ENCODE results near the gene ARMCX2. TPM values are rescaled to one million over a fixed set of nuclear protein-coding genes. Genes with fewer than 3 reads are reported as not detected.
"Not testable (repeated sequence)": the region's sequence is repeated elsewhere in the genome, so short reads cannot be mapped to it uniquely, and the experiment has no call there.

Gene ARMCX2
- total RNA-seq, 1 donor from 2014 or later, result 84.0 TPM

DNA sequence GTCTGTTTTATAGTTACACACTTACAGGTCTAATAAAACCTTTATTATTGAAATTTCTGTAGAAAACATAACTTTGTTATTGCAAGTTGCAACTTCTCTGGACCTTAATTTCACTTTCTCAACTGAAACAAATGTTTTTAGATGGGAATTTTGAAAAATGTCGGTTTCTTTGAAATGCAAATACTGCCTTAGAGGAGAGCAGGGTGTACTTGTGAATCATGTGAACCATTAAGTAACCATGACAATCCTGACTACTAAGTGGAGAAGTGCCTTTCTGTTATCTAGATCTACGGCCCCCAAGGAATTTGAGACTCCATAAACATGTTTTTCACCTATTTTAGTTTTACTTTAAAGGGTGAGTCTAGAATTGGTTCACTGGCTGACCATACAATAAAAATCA lies 8.5 kb upstream of the ARMCX2 start:
- no peaks in the 10 kb centered on the region for H3K36me3 ChIP-seq (ENCODE audit: control insufficient read depth in 3 of 3, insufficient read depth in 3 of 3, low read length in 3 of 3)
- H3K9ac ChIP-seq (ENCODE audit: low read depth in 1 of 3, low read length in 3 of 3), result no peak overlapping the region
- H3K27me3 ChIP-seq (ENCODE audit: control insufficient read depth in 3 of 3, insufficient read depth in 3 of 3, low read length in 3 of 3), result no peaks in the 10 kb centered on the region
- H3K4me1 ChIP-seq (ENCODE audit: control insufficient read depth in 3 of 3, insufficient read depth in 3 of 3, low read length in 3 of 3), result no peaks in the 10 kb centered on the region
- no peaks in the 10 kb centered on the region for H3K9me3 ChIP-seq (ENCODE audit: control insufficient read depth in 3 of 3, low read length in 3 of 3)
- H3K4me3 ChIP-seq (ENCODE audit: low read length in 3 of 3), result no peak overlapping the region
- H3K27ac ChIP-seq (ENCODE audit: low read depth, low read length), result no peak overlapping the region

GRCh38 chrX:101658661-101659491 lies 774 bp downstream of the ARMCX2 start:
- Histone ChIP-seq H3K27me3 (ENCODE audit: control insufficient read depth in 3 of 3, insufficient read depth in 3 of 3, low read length in 3 of 3) (no peaks in the 10 kb centered on the region), H3K4me3 (ENCODE audit: low read length in 3 of 3) (peak overlapping the region; percentile 75 to 81 (median 80)), H3K9ac (ENCODE audit: low read depth in 1 of 3, low read length in 3 of 3) (peak overlapping the region; percentile 53 to 79 (median 65)), H3K4me1 (ENCODE audit: control insufficient read depth in 3 of 3, insufficient read depth in 3 of 3, low read length in 3 of 3) (no peaks in the 10 kb centered on the region), H3K9me3 (ENCODE audit: control insufficient read depth in 3 of 3, low read length in 3 of 3) (no peaks in the 10 kb centered on the region), H3K36me3 (ENCODE audit: control insufficient read depth in 3 of 3, insufficient read depth in 3 of 3, low read length in 3 of 3) (peaks cover 0 to 2% (median 0%) of the 10 kb centered on the region in 3 donors), H3K27ac (ENCODE audit: low read depth, low read length) (peak overlapping the region; percentile 27)

GRCh38 chrX:101657495-101657894 lies 2.2 kb downstream of the ARMCX2 start:
- Histone ChIP-seq H3K27me3 (ENCODE audit: control insufficient read depth in 3 of 3, insufficient read depth in 3 of 3, low read length in 3 of 3) (no peaks in the 10 kb centered on the region), H3K36me3 (ENCODE audit: control insufficient read depth in 3 of 3, insufficient read depth in 3 of 3, low read length in 3 of 3) (peaks cover 0 to 2% (median 0%) of the 10 kb centered on the region in 3 donors), H3K9me3 (ENCODE audit: control insufficient read depth in 3 of 3, low read length in 3 of 3) (no peaks in the 10 kb centered on the region), H3K4me3 (ENCODE audit: low read length in 3 of 3) (no peak overlapping the region), H3K27ac (ENCODE audit: low read depth, low read length) (no peak overlapping the region), H3K4me1 (ENCODE audit: control insufficient read depth in 3 of 3, insufficient read depth in 3 of 3, low read length in 3 of 3) (no peaks in the 10 kb centered on the region), H3K9ac (ENCODE audit: low read depth in 1 of 3, low read length in 3 of 3) (no peak overlapping the region)

GRCh38 chrX:101656817-101657216 lies 2.8 kb downstream of the ARMCX2 start:
- Histone ChIP-seq H3K4me3 (ENCODE audit: low read length in 3 of 3) (no peak overlapping the region), H3K36me3 (ENCODE audit: control insufficient read depth in 3 of 3, insufficient read depth in 3 of 3, low read length in 3 of 3) (peaks cover 0 to 2% (median 0%) of the 10 kb centered on the region in 3 donors), H3K9ac (ENCODE audit: low read depth in 1 of 3, low read length in 3 of 3) (no peak overlapping the region), H3K27me3 (ENCODE audit: control insufficient read depth in 3 of 3, insufficient read depth in 3 of 3, low read length in 3 of 3) (no peaks in the 10 kb centered on the region), H3K27ac (ENCODE audit: low read depth, low read length) (no peak overlapping the region), H3K9me3 (ENCODE audit: control insufficient read depth in 3 of 3, low read length in 3 of 3) (no peaks in the 10 kb centered on the region), H3K4me1 (ENCODE audit: control insufficient read depth in 3 of 3, insufficient read depth in 3 of 3, low read length in 3 of 3) (no peaks in the 10 kb centered on the region)

DNA sequence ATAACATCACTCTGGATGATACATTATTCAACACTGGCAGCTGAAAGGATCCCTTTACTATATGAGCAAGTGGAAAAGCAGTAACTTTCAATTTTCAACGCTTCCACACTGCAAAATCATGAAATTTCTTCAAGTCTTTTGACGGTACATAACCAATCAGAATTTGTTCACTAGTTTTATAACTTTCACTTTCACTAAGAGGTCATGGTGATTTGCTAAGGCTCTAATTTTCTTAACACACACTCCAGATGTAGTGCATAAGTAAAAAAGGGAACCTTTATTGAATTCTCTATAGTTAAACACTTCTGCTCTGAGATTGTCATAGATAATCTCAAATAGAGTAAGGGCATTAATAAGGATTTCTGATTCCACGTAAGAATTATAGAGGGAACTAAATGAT lies 4.1 kb downstream of the ARMCX2 start:
- no peak overlapping the region for H3K9ac ChIP-seq (ENCODE audit: low read depth in 1 of 3, low read length in 3 of 3)
- H3K9me3 ChIP-seq (ENCODE audit: control insufficient read depth in 3 of 3, low read length in 3 of 3), result no peaks in the 10 kb centered on the region
- H3K36me3 ChIP-seq (ENCODE audit: control insufficient read depth in 3 of 3, insufficient read depth in 3 of 3, low read length in 3 of 3), result peaks cover 0 to 2% (median 0%) of the 10 kb centered on the region in 3 donors
- H3K27ac ChIP-seq (ENCODE audit: low read depth, low read length), result no peak overlapping the region
- H3K4me1 ChIP-seq (ENCODE audit: control insufficient read depth in 3 of 3, insufficient read depth in 3 of 3, low read length in 3 of 3), result no peaks in the 10 kb centered on the region
- H3K27me3 ChIP-seq (ENCODE audit: control insufficient read depth in 3 of 3, insufficient read depth in 3 of 3, low read length in 3 of 3), result no peaks in the 10 kb centered on the region
- H3K4me3 ChIP-seq (ENCODE audit: low read length in 3 of 3), result no peak overlapping the region

DNA sequence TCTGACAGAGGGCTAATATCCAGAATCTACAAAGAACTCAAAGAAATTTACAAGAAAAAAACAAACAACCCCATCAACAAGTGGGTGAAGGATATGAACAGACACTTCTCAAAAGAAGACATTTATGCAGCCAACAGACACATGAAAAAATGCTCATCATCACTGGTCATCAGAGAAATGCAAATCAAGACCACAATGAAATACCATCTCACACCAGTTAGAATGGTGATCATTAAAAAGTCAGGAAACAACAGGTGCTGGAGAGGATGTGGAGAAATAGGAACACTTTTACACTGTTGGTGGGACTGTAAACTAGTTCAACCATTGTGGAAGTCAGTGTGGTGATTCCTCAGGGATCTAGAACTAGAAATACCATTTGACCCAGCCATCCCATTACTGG lies 11.9 kb downstream of the ARMCX2 start:
- not testable (repeated sequence) for H3K9me3 ChIP-seq (ENCODE audit: control insufficient read depth in 3 of 3, low read length in 3 of 3); H3K4me3 ChIP-seq (ENCODE audit: low read length in 3 of 3); H3K4me1 ChIP-seq (ENCODE audit: control insufficient read depth in 3 of 3, insufficient read depth in 3 of 3, low read length in 3 of 3); H3K9ac ChIP-seq (ENCODE audit: low read depth in 1 of 3, low read length in 3 of 3); H3K36me3 ChIP-seq (ENCODE audit: control insufficient read depth in 3 of 3, insufficient read depth in 3 of 3, low read length in 3 of 3); H3K27me3 ChIP-seq (ENCODE audit: control insufficient read depth in 3 of 3, insufficient read depth in 3 of 3, low read length in 3 of 3); H3K27ac ChIP-seq (ENCODE audit: low read depth, low read length)

- no peak overlapping the region for H3K9ac ChIP-seq (ENCODE audit: low read depth in 1 of 3, low read length in 3 of 3)
- no peak overlapping the region for H3K4me3 ChIP-seq (ENCODE audit: low read length in 3 of 3)
- H3K9me3 ChIP-seq (ENCODE audit: control insufficient read depth in 3 of 3, low read length in 3 of 3), result no peaks in the 10 kb centered on the region
- peaks cover 0 to 2% (median 0%) of the 10 kb centered on the region in 3 donors for H3K4me1 ChIP-seq (ENCODE audit: control insufficient read depth in 3 of 3, insufficient read depth in 3 of 3, low read length in 3 of 3)
- H3K27me3 ChIP-seq (ENCODE audit: control insufficient read depth in 3 of 3, insufficient read depth in 3 of 3, low read length in 3 of 3), result no peaks in the 10 kb centered on the region
- H3K36me3 ChIP-seq (ENCODE audit: control insufficient read depth in 3 of 3, insufficient read depth in 3 of 3, low read length in 3 of 3), result no peaks in the 10 kb centered on the region
- H3K27ac ChIP-seq (ENCODE audit: low read depth, low read length), result no peak overlapping the region
These were observed 17.6 kb downstream of the ARMCX2 start for GRCh38 chrX:101642093-101642492.

- Histone ChIP-seq H3K9ac (ENCODE audit: low read depth in 1 of 3, low read length in 3 of 3) (no peak overlapping the region), H3K36me3 (ENCODE audit: control insufficient read depth in 3 of 3, insufficient read depth in 3 of 3, low read length in 3 of 3) (no peaks in the 10 kb centered on the region), H3K27ac (ENCODE audit: low read depth, low read length) (no peak overlapping the region), H3K4me1 (ENCODE audit: control insufficient read depth in 3 of 3, insufficient read depth in 3 of 3, low read length in 3 of 3) (peaks cover 0 to 2% (median 0%) of the 10 kb centered on the region in 3 donors), H3K27me3 (ENCODE audit: control insufficient read depth in 3 of 3, insufficient read depth in 3 of 3, low read length in 3 of 3) (no peaks in the 10 kb centered on the region), H3K9me3 (ENCODE audit: control insufficient read depth in 3 of 3, low read length in 3 of 3) (no peaks in the 10 kb centered on the region), H3K4me3 (ENCODE audit: low read length in 3 of 3) (no peak overlapping the region)
These were observed 20.1 kb downstream of the ARMCX2 start for GRCh38 chrX:101639583-101639982.

DNA sequence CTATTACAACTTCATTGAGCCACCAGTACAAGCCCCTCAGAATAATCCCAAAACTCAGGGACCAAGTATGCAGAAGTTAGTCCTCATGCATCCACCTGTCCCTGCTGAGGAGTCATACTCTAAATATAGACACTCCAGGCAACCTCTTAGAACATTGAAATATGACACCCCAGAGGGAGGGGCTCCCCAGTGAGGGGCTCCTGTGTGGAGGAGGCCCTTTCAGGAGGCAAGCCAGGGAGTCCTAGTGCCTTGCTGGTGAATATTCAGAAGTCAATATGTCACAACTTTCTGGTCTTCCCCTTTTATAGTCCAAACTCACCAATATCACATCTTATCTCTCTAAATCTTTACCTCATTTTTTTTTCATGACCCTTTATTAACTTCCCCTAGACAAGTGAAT lies 40.3 kb downstream of the ARMCX2 start:
- Histone ChIP-seq H3K9ac (ENCODE audit: low read depth in 1 of 3, low read length in 3 of 3) (no peak overlapping the region), H3K36me3 (ENCODE audit: control insufficient read depth in 3 of 3, insufficient read depth in 3 of 3, low read length in 3 of 3) (peaks cover 0 to 3% (median 2%) of the 10 kb centered on the region in 3 donors), H3K4me3 (ENCODE audit: low read length in 3 of 3) (no peak overlapping the region), H3K27ac (ENCODE audit: low read depth, low read length) (peak overlapping the region; percentile 49), H3K27me3 (ENCODE audit: control insufficient read depth in 3 of 3, insufficient read depth in 3 of 3, low read length in 3 of 3) (no peaks in the 10 kb centered on the region), H3K4me1 (ENCODE audit: control insufficient read depth in 3 of 3, insufficient read depth in 3 of 3, low read length in 3 of 3) (peaks cover 9 to 14% (median 13%) of the 10 kb centered on the region in 3 donors), H3K9me3 (ENCODE audit: control insufficient read depth in 3 of 3, low read length in 3 of 3) (no peaks in the 10 kb centered on the region)

Measured in skeletal muscle tissue (tissue), 4 donors.